ENCODE measurements around the gene EPHB6.

DNA sequence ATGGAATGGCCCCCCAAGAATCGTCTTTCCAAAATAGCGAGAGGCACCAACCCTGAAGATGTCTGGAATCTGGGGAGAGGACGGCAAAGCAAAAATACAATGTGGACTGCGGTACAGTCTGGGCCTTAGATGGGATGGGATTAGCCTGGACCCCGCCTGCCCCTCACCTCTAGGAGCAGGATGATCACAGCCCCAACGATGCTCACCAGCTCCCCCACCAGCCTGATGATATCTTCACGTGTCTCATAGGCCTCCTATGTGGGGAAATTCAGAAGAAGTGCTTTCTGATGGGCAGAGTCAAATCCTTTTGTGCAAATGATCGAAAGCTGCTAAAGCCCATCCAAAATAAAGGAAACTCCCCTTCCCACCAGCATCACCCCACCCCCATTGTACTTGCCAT is 60.4 kb downstream of the EPHB6 start:
- TF ChIP-seq, protein P1, sequence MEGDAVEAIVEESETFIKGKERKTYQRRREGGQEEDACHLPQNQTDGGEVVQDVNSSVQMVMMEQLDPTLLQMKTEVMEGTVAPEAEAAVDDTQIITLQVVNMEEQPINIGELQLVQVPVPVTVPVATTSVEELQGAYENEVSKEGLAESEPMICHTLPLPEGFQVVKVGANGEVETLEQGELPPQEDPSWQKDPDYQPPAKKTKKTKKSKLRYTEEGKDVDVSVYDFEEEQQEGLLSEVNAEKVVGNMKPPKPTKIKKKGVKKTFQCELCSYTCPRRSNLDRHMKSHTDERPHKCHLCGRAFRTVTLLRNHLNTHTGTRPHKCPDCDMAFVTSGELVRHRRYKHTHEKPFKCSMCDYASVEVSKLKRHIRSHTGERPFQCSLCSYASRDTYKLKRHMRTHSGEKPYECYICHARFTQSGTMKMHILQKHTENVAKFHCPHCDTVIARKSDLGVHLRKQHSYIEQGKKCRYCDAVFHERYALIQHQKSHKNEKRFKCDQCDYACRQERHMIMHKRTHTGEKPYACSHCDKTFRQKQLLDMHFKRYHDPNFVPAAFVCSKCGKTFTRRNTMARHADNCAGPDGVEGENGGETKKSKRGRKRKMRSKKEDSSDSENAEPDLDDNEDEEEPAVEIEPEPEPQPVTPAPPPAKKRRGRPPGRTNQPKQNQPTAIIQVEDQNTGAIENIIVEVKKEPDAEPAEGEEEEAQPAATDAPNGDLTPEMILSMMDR (IDR thresholded peaks at IDR 0.05; ENCODE audit: low read length) = no peak
- TF ChIP-seq EZH2 (IDR thresholded peaks at IDR 0.05; ENCODE audit: borderline replicate concordance, low read length) = no peak

Data from OCI-LY1 (cell line).